ENCODE data around the gene ATP9B. TPM values are rescaled to one million over a fixed set of nuclear protein-coding genes. Genes with fewer than 3 reads are reported as not detected.

ATP9B gene
- total and polyA plus RNA-seq, 2 experiments from 2014 or later = 8.5 to 12.8 TPM

DNA sequence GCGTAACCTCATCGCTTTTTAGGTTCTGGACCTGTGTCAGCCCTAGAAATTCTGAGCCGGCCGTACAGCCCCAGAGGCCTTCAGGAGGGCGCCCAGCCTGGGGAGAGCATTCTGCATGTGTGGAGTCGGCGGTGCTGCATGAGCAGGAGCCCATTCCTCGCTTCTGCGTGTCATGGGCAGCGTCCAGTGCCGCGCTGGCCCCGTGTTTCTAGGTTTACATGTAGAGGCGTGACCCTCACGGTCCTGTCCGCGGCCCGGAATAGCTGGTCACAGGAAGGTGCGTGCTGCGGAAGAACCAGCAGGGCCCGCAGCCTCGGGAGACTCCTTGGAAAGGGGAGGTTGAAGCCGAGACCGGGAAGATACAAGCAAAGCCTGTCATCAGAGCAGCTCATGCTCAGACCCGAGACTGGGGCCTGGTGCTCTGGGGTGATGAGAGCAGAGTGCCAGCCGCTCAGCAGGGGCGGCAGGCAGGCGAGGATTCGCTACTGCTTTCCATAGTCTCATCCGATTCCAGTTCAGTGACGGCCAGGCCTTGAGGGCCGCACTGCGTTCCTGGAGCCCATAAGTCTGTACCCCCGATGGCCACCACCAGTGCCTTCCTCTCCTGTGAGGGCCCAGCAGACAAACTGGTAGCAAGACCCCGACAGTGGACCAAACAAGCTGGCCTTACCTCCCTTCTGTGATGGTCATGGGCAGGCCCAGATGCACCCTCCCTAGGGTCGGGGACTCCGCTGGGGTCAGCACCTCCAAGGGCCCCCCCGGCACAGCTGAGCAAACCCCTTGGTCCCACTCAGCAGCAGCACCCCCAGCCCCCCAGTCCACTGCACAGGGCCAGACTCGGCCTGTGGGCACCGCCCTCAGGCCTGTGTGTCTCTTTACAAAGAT lies 311.0 kb downstream of the ATP9B start:
- in situ Hi-C loops (cut with MboI) = loop anchor here (5.0 kb wide), 1 partner anchor 262 kb away; no protein-coding TSS in a partner anchor
- no peaks in the 10 kb centered on the region for H3K4me1 ChIP-seq (ENCODE audit: insufficient read depth)

DNA sequence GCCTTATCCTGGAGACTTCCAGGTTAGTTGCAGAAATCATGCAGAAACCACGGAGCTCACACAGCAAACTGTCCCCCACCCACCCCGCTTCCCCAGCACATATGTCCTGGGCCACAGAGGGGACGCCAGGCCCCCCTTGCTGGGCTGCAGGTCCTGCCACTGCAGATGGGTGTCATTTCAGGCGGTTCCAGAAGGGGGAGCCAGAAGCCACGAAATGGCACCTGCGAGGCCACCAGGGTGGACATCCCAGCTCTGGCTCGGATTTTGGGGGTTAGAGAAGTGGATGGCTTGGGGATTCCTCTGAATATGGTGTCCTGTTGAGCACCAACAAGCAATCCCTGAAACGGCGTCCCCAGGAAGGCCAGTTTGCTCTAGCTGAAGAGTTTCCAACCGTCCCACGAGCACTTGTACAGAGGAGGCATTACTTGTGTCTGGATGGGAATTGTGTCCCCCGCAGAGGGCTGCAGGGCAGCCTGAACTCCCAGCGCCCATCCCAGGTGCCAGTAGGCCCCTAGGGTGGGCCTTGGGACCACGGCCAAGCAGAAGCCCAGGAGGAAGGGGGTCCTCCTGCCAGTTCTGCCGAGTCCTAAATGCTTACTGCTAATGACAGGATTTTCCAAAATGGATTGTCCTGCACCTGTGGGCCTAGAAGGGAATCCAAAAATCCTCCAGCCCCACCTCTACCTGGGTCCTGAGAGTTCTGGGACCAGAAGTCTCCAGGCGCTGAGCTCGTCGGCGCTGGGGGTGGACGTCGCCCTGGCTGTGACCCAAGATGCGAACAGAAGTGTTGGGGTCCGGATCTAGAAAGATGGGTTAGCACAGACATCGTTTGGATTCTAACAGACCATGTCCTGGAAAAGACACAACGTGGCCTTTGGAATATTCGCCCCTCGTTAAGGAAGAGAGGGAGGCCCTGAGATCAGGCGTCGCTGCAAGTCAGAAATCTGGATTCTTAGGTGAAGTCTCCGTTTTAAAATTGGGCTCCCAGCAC lies 311.9 kb downstream of the ATP9B start:
- H3K27me3 ChIP-seq (replicated peaks; ENCODE audit: insufficient read depth) = no peaks in the 10 kb centered on the region
- H3K27ac ChIP-seq = no peak overlapping the region
- no peak overlapping the region for H3K9ac ChIP-seq
- H3K9me3 ChIP-seq (ENCODE audit: low read depth) = no peaks in the 10 kb centered on the region
- no peaks in the 10 kb centered on the region for H3K79me2 ChIP-seq (ENCODE audit: insufficient read depth)
- no peaks in the 10 kb centered on the region for H3F3A ChIP-seq (ENCODE audit: insufficient read depth)
- no peak for TF ChIP-seq EZH2 (IDR thresholded peaks at IDR 0.05; ENCODE audit: insufficient read depth, poor library complexity, severe bottlenecking)
- TF ChIP-seq EZH2phosphoT487 (IDR thresholded peaks at IDR 0.05; ENCODE audit: insufficient read depth, low read depth) = no peak
- DNase-seq = peak; percentile 67
- in situ Hi-C loops (cut with MboI) = loop anchor here (5.0 kb wide), 1 partner anchor 261 kb away; no protein-coding TSS in a partner anchor
- no peak overlapping the region for H3K4me3 ChIP-seq
- no peaks in the 10 kb centered on the region for H3K9me2 ChIP-seq (ENCODE audit: insufficient read depth)
- peaks cover 4% of the 10 kb centered on the region; the same call in 1 of the 2 replicates for H3K36me3 ChIP-seq (ENCODE audit: low read depth)
- WGBS, 2 experiments (ENCODE audit: low coverage in 1 of 2, low lambda C conversion rate in 2 of 2, missing lambda C conversion rate in 2 of 2) = 54 to 56% methylated on average over 29 to 30 of the region's 30 CpGs
- H2AFZ ChIP-seq = no peak overlapping the region
- no peaks in the 10 kb centered on the region for H3K4me1 ChIP-seq (ENCODE audit: insufficient read depth)
- no peaks in the 10 kb centered on the region for H4K20me1 ChIP-seq (ENCODE audit: insufficient read depth)
- H3K4me2 ChIP-seq (ENCODE audit: unreplicated experiment) = no peak overlapping the region

More for the DNA sequence above, 311.0 kb downstream of the ATP9B start:
- no peak for TF ChIP-seq EZH2phosphoT487 (IDR thresholded peaks at IDR 0.05; ENCODE audit: insufficient read depth, low read depth)
- no peak for TF ChIP-seq EZH2 (IDR thresholded peaks at IDR 0.05; ENCODE audit: insufficient read depth, poor library complexity, severe bottlenecking)
- no peak for DNase-seq
- Histone ChIP-seq H3K27ac (no peak overlapping the region), H3K9ac (no peak overlapping the region), H3K79me2 (ENCODE audit: insufficient read depth) (no peaks in the 10 kb centered on the region), H3K36me3 (ENCODE audit: low read depth) (peaks cover 4% of the 10 kb centered on the region; the same call in 1 of the 2 replicates), H3K9me3 (ENCODE audit: low read depth) (no peaks in the 10 kb centered on the region), H3K9me2 (ENCODE audit: insufficient read depth) (no peaks in the 10 kb centered on the region), H2AFZ (no peak overlapping the region), H3F3A (ENCODE audit: insufficient read depth) (no peaks in the 10 kb centered on the region), H3K4me3 (no peak overlapping the region), H3K4me2 (ENCODE audit: unreplicated experiment) (no peak overlapping the region), H4K20me1 (ENCODE audit: insufficient read depth) (no peaks in the 10 kb centered on the region), H3K27me3 (replicated peaks; ENCODE audit: insufficient read depth) (no peaks in the 10 kb centered on the region)
- WGBS, 2 experiments (ENCODE audit: low coverage in 1 of 2, low lambda C conversion rate in 2 of 2, missing lambda C conversion rate in 2 of 2) = 87 to 90% methylated on average over 34 to 40 of the region's 40 CpGs

DNA sequence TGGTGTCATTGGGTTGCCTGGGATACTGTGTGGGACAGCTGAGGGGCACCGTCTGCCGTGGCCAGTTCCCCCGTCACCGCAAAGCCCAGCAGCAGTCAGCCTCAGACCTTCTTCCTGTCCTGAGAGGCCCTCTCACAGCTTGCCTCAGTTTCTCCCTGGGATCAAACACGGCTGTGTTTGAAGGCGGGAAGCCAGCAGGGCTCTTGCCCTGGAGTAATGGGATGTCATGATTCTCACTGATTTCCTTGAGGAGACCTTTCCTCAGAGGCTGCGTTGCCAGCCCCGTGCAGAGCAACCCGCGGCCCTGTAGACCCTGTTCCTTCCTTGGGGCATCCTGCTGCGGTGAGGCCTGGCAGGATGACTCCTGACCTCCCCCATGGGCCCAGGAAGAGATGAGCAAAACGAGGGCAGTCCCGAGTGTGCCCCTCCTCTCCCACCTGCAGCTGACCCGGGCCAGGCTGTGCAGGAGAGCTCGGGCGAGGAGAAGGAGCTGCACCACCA lies 312.7 kb downstream of the ATP9B start:
- Histone ChIP-seq H3K4me3 (no peak overlapping the region), H3K4me1 (ENCODE audit: insufficient read depth) (no peaks in the 10 kb centered on the region), H2AFZ (no peak overlapping the region), H4K20me1 (ENCODE audit: insufficient read depth) (no peaks in the 10 kb centered on the region), H3K36me3 (ENCODE audit: low read depth) (peaks cover 4% of the 10 kb centered on the region; the same call in 1 of the 2 replicates), H3K27me3 (replicated peaks; ENCODE audit: insufficient read depth) (no peaks in the 10 kb centered on the region), H3K27ac (no peak overlapping the region), H3F3A (ENCODE audit: insufficient read depth) (no peaks in the 10 kb centered on the region), H3K9me3 (ENCODE audit: low read depth) (no peaks in the 10 kb centered on the region), H3K4me2 (ENCODE audit: unreplicated experiment) (no peak overlapping the region), H3K9me2 (ENCODE audit: insufficient read depth) (no peaks in the 10 kb centered on the region), H3K9ac (no peak overlapping the region), H3K79me2 (ENCODE audit: insufficient read depth) (no peaks in the 10 kb centered on the region)
- in situ Hi-C loops (cut with MboI) = loop anchor here (5.0 kb wide), 1 partner anchor 260 kb away; no protein-coding TSS in a partner anchor
- DNase-seq = no peak
- WGBS, 2 experiments (ENCODE audit: low coverage in 1 of 2, low lambda C conversion rate in 2 of 2, missing lambda C conversion rate in 2 of 2) = 79% methylated on average over 16 of the region's 16 CpGs
- no peak for TF ChIP-seq EZH2 (IDR thresholded peaks at IDR 0.05; ENCODE audit: insufficient read depth, poor library complexity, severe bottlenecking)
- no peak for TF ChIP-seq EZH2phosphoT487 (IDR thresholded peaks at IDR 0.05; ENCODE audit: insufficient read depth, low read depth)

All from GM23248 (cell line).